ENCODE data around the gene CYP27B1. TPM values are rescaled to one million over a fixed set of nuclear protein-coding genes. Genes with fewer than 3 reads are reported as not detected.
"Not testable (repeated sequence)": the region's sequence is repeated elsewhere in the genome, so short reads cannot be mapped to it uniquely, and the experiment has no call there.

Gene CYP27B1
- total RNA-seq, 1 donor = 1.3 TPM

GRCh38 chr12:57720606-57721595 is 46.0 kb downstream of the CYP27B1 start:
- H3K9me3 ChIP-seq (ENCODE audit: low read depth, low read length) = no peaks in the 10 kb centered on the region
- no peaks in the 10 kb centered on the region for H3K27me3 ChIP-seq (ENCODE audit: insufficient read depth, low read length)
- no peak overlapping the region for H3K4me3 ChIP-seq (ENCODE audit: low read length)
- peaks cover 2% of the 10 kb centered on the region for H3K4me1 ChIP-seq (ENCODE audit: insufficient read depth, low read length)

GRCh38 chr12:57719777-57720605 is 46.9 kb downstream of the CYP27B1 start:
- Histone ChIP-seq H3K4me3 (ENCODE audit: low read length) (no peak overlapping the region), H3K4me1 (ENCODE audit: insufficient read depth, low read length) (peaks cover 4% of the 10 kb centered on the region), H3K9me3 (ENCODE audit: low read depth, low read length) (no peaks in the 10 kb centered on the region), H3K27me3 (ENCODE audit: insufficient read depth, low read length) (no peaks in the 10 kb centered on the region)

- Histone ChIP-seq H3K27me3 (ENCODE audit: insufficient read depth, low read length) (no peaks in the 10 kb centered on the region), H3K4me3 (ENCODE audit: low read length) (no peak overlapping the region), H3K4me1 (ENCODE audit: insufficient read depth, low read length) (peaks cover 4% of the 10 kb centered on the region), H3K9me3 (ENCODE audit: low read depth, low read length) (no peaks in the 10 kb centered on the region)
Measured at GRCh38 chr12:57718641-57719528, 48.0 kb downstream of the CYP27B1 start.

GRCh38 chr12:57717846-57718640 is 48.8 kb downstream of the CYP27B1 start:
- Histone ChIP-seq H3K4me3 (ENCODE audit: low read length) (no peak overlapping the region), H3K27me3 (ENCODE audit: insufficient read depth, low read length) (no peaks in the 10 kb centered on the region), H3K9me3 (ENCODE audit: low read depth, low read length) (no peaks in the 10 kb centered on the region), H3K4me1 (ENCODE audit: insufficient read depth, low read length) (peaks cover 4% of the 10 kb centered on the region)

- peaks cover 4% of the 10 kb centered on the region for H3K4me1 ChIP-seq (ENCODE audit: insufficient read depth, low read length)
- no peaks in the 10 kb centered on the region for H3K9me3 ChIP-seq (ENCODE audit: low read depth, low read length)
- H3K4me3 ChIP-seq (ENCODE audit: low read length) = no peak overlapping the region
- H3K27me3 ChIP-seq (ENCODE audit: insufficient read depth, low read length) = no peaks in the 10 kb centered on the region
Measured at GRCh38 chr12:57717131-57717530, 49.7 kb downstream of the CYP27B1 start.

- Histone ChIP-seq H3K4me3 (ENCODE audit: low read length) (no peak overlapping the region), H3K4me1 (ENCODE audit: insufficient read depth, low read length) (peaks cover 4% of the 10 kb centered on the region), H3K27me3 (ENCODE audit: insufficient read depth, low read length) (no peaks in the 10 kb centered on the region), H3K9me3 (ENCODE audit: low read depth, low read length) (no peaks in the 10 kb centered on the region)
Measured at GRCh38 chr12:57716305-57716704, 50.6 kb downstream of the CYP27B1 start.

GRCh38 chr12:57715786-57716185 is 51.1 kb downstream of the CYP27B1 start:
- H3K4me3 ChIP-seq (ENCODE audit: low read length) = no peak overlapping the region
- H3K9me3 ChIP-seq (ENCODE audit: low read depth, low read length) = no peaks in the 10 kb centered on the region
- H3K4me1 ChIP-seq (ENCODE audit: insufficient read depth, low read length) = peaks cover 4% of the 10 kb centered on the region
- H3K27me3 ChIP-seq (ENCODE audit: insufficient read depth, low read length) = no peaks in the 10 kb centered on the region

- H3K4me1 ChIP-seq (ENCODE audit: insufficient read depth, low read length); H3K9me3 ChIP-seq (ENCODE audit: low read depth, low read length); H3K4me3 ChIP-seq (ENCODE audit: low read length); H3K27me3 ChIP-seq (ENCODE audit: insufficient read depth, low read length): not testable (repeated sequence)
Measured at GRCh38 chr12:57715036-57715748, 51.7 kb downstream of the CYP27B1 start.

- Histone ChIP-seq H3K27me3 (ENCODE audit: insufficient read depth, low read length) (no peaks in the 10 kb centered on the region), H3K9me3 (ENCODE audit: low read depth, low read length) (no peaks in the 10 kb centered on the region), H3K4me3 (ENCODE audit: low read length) (no peak overlapping the region), H3K4me1 (ENCODE audit: insufficient read depth, low read length) (peaks cover 4% of the 10 kb centered on the region)
Measured at GRCh38 chr12:57713209-57713608, 53.7 kb downstream of the CYP27B1 start.

- H3K4me1 ChIP-seq (ENCODE audit: insufficient read depth, low read length) = peaks cover 4% of the 10 kb centered on the region
- no peaks in the 10 kb centered on the region for H3K9me3 ChIP-seq (ENCODE audit: low read depth, low read length)
- no peaks in the 10 kb centered on the region for H3K27me3 ChIP-seq (ENCODE audit: insufficient read depth, low read length)
- H3K4me3 ChIP-seq (ENCODE audit: low read length) = no peak overlapping the region
Measured at GRCh38 chr12:57712701-57713100, 54.2 kb downstream of the CYP27B1 start.

Other genes starting within 250 kb of the CYP27B1 start
- 130 TPM for gene DDIT3, start 246.6 kb downstream of the CYP27B1 start, total RNA-seq
- 10.6 TPM for gene MBD6, start 244.3 kb downstream of the CYP27B1 start, total RNA-seq
- 52.2 TPM for gene DCTN2, start 219.9 kb downstream of the CYP27B1 start, total RNA-seq
- 0.21 TPM for gene KIF5A, start 217.0 kb downstream of the CYP27B1 start, total RNA-seq
- gene PIP4K2C, start 175.9 kb downstream of the CYP27B1 start, total RNA-seq = 26.0 TPM
- gene DTX3, start 162.3 kb downstream of the CYP27B1 start, total RNA-seq = 12.6 TPM
- 0.31 TPM for gene ARHGEF25, start 155.6 kb downstream of the CYP27B1 start, total RNA-seq
- under 0.01 TPM for gene B4GALNT1, start 133.9 kb downstream of the CYP27B1 start, total RNA-seq
- gene OS9, start 72.9 kb downstream of the CYP27B1 start, total RNA-seq = 166 TPM
- 7.6 TPM for gene AGAP2, start 28.3 kb downstream of the CYP27B1 start, total RNA-seq
- gene TSPAN31, start 22.0 kb downstream of the CYP27B1 start, total RNA-seq = 7.9 TPM
- gene CDK4, start 14.8 kb downstream of the CYP27B1 start, total RNA-seq = 9.2 TPM
- 13.9 TPM for gene MARCHF9, start 12.0 kb downstream of the CYP27B1 start, total RNA-seq
- gene METTL1, start 5.0 kb upstream of the CYP27B1 start, total RNA-seq = 2.3 TPM
- 1.7 TPM for gene EEF1AKMT3, start 5.5 kb upstream of the CYP27B1 start, total RNA-seq
- 17.2 TPM for gene TSFM, start 15.7 kb upstream of the CYP27B1 start, total RNA-seq
- gene AVIL, start 51.7 kb upstream of the CYP27B1 start, total RNA-seq = 0.52 TPM
- gene CTDSP2, start 79.7 kb upstream of the CYP27B1 start, total RNA-seq = 60.2 TPM
- 10.4 TPM for gene ATP23, start 174.5 kb upstream of the CYP27B1 start, total RNA-seq

Data from mononuclear cell (primary cell).